Measurements from ENCODE around the gene BRD9.
"Not testable (repeated sequence)": the region's sequence is repeated elsewhere in the genome, so short reads cannot be mapped to it uniquely, and the experiment has no call there.

BRD9 gene

GRCh38 chr5:825544-825943, 67.1 kb downstream of the BRD9 start:
- H3K9me3 Mint-ChIP-seq; H3K4me1 Mint-ChIP-seq; H3K27ac Mint-ChIP-seq; H3K27me3 Mint-ChIP-seq (ENCODE audit: low read depth); H3K4me3 Mint-ChIP-seq: not testable (repeated sequence)
- peaks cover 36% of the 10 kb centered on the region for H3K36me3 Mint-ChIP-seq (ENCODE audit: low read depth)

DNA sequence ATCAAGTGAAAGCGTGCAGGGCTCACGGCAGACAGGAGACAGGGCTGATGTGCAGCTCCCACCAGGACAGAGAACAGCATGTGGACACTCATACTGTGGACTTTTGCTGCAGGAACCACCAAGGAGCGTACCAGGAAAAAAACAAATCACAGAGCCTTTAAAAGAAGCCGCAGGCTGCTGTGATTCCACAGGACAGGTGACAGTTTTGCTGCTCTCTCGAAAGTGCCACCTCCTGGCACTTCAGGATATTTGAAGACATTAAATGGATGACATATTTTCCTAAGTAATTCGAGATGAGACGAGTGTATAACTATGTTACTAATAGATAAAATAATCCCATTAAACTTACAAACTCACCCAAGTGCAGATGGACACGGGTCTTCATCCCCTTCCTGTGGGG, 71.1 kb downstream of the BRD9 start:
- no peaks in the 10 kb centered on the region for H3K4me1 Mint-ChIP-seq
- H3K27ac Mint-ChIP-seq, result no peak overlapping the region
- no peaks in the 10 kb centered on the region for H3K9me3 Mint-ChIP-seq
- peaks cover 50% of the 10 kb centered on the region for H3K36me3 Mint-ChIP-seq (ENCODE audit: low read depth)
- H3K27me3 Mint-ChIP-seq (ENCODE audit: low read depth), result no peaks in the 10 kb centered on the region
- no peak for TF ChIP-seq CTCF (IDR thresholded peaks at IDR 0.05; ENCODE audit: unreplicated experiment in 3 of 3)
- H3K4me3 Mint-ChIP-seq, result no peak overlapping the region

GRCh38 chr5:820245-820644, 72.4 kb downstream of the BRD9 start:
- H3K36me3 Mint-ChIP-seq (ENCODE audit: low read depth), result peaks cover 56% of the 10 kb centered on the region
- no peak overlapping the region for H3K4me3 Mint-ChIP-seq
- no peak for TF ChIP-seq CTCF (IDR thresholded peaks at IDR 0.05; ENCODE audit: unreplicated experiment in 3 of 3)
- H3K9me3 Mint-ChIP-seq, result peaks cover 2% of the 10 kb centered on the region
- no peaks in the 10 kb centered on the region for H3K4me1 Mint-ChIP-seq
- H3K27ac Mint-ChIP-seq, result no peak overlapping the region
- no peaks in the 10 kb centered on the region for H3K27me3 Mint-ChIP-seq (ENCODE audit: low read depth)

DNA sequence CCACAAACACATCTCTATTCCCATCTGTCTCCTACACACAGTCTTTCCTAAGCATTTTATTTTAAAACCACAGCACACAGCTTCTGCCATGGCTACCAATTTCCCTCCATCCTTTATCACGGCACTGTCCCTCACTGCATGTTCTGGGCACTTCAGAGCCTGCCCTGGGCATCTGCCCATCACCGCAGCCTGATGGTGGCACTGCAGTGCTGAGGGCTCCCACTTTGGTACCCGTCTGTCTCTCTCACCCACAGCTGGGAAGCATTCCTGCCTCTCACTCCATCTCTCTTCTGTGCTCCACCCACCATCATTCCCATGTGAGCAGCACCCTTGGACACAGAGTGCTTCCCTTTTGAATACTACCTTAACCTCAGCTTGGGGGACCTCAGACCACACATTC, 73.5 kb downstream of the BRD9 start:
- no peak overlapping the region for H3K27ac Mint-ChIP-seq
- no peaks in the 10 kb centered on the region for H3K27me3 Mint-ChIP-seq (ENCODE audit: low read depth)
- no peaks in the 10 kb centered on the region for H3K4me1 Mint-ChIP-seq
- H3K4me3 Mint-ChIP-seq, result no peak overlapping the region
- peaks cover 51% of the 10 kb centered on the region for H3K36me3 Mint-ChIP-seq (ENCODE audit: low read depth)
- no peak for TF ChIP-seq CTCF (IDR thresholded peaks at IDR 0.05; ENCODE audit: unreplicated experiment in 3 of 3)
- peaks cover 5% of the 10 kb centered on the region for H3K9me3 Mint-ChIP-seq

DNA sequence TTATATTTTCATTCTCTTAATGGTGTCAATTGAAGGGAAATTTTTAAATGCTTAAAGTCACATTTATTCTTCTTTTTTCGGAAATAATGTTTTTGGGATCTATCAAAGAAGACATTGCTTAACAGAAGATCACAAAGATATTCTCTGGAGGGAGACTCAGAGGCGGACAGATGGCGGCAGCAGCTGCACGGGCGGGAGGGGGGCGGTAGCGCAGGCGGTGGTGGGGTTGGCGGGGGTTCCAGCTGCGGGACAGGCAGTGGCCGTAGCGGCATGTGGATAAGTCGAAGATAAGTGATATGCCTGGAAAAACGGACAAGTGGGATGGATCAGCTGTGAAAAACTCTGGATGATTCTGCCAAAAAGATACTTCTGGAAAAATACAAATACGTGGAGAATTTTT, 76.4 kb downstream of the BRD9 start:
- Mint-ChIP-seq H3K9me3 (peaks cover 5% of the 10 kb centered on the region), H3K4me3 (no peak overlapping the region), H3K36me3 (ENCODE audit: low read depth) (peaks cover 28% of the 10 kb centered on the region), H3K4me1 (no peaks in the 10 kb centered on the region), H3K27ac (no peak overlapping the region), H3K27me3 (ENCODE audit: low read depth) (no peaks in the 10 kb centered on the region)
- TF ChIP-seq CTCF (IDR thresholded peaks at IDR 0.05; ENCODE audit: unreplicated experiment in 3 of 3), result no peak

DNA sequence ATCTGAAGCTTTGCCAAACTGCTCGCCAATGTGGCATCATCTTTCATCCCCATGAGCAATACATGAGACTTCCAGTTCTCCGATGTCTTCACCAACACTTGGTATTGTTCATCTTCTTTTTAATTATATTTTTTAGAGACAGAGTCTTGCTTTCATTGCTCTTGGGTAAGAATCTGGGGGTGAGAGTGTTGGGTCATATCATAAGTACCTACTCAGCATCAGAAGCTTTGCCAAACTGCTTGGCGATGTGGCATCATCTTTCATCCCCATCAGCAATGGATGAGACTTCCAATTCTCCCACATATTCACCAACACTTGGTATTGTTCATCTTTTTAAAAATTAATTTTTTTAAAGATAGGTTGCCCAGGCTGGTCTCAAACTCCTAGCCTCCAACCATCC, 77.2 kb downstream of the BRD9 start:
- H3K36me3 Mint-ChIP-seq (ENCODE audit: low read depth), result peaks cover 27% of the 10 kb centered on the region
- TF ChIP-seq CTCF (IDR thresholded peaks at IDR 0.05; ENCODE audit: unreplicated experiment in 3 of 3), result no peak
- H3K9me3 Mint-ChIP-seq, result peaks cover 5% of the 10 kb centered on the region
- no peaks in the 10 kb centered on the region for H3K27me3 Mint-ChIP-seq (ENCODE audit: low read depth)
- no peak overlapping the region for H3K27ac Mint-ChIP-seq
- H3K4me1 Mint-ChIP-seq, result no peaks in the 10 kb centered on the region
- H3K4me3 Mint-ChIP-seq, result no peak overlapping the region
